OCI-LY1 (cell line): Measurements from ENCODE around the gene NDUFC1.
"Not testable (repeated sequence)": the region's sequence is repeated elsewhere in the genome, so short reads cannot be mapped to it uniquely, and the experiment has no call there.

Experiments used
- H2AFZ ChIP-seq: fragments of 200-600 bp; sonication (generic), shearing (Covaris generic); 2 replicates; pipeline ENCODE4 v1.6.0; 2014; ENCODE audit warnings: antibody characterized with exemption, mild to moderate bottlenecking, low read length
- H3F3A ChIP-seq: fragments of 200-600 bp; sonication (generic), shearing (Covaris generic); 2 replicates; pipeline ENCODE4 v1.6.0; 2014; ENCODE audit warnings: mild to moderate bottlenecking, antibody characterized with exemption, low read length, moderate library complexity; ENCODE audit not compliant: insufficient read depth
- H3K27ac ChIP-seq: fragments of 200-600 bp; sonication (generic); 2 replicates; pipeline ENCODE4 v1.5.1; 2014; ENCODE audit warnings: low read length, mixed run types, mild to moderate bottlenecking, low read depth; ENCODE audit not compliant: poor library complexity, severe bottlenecking
- H3K27me3 ChIP-seq: fragments of 200-600 bp; sonication (generic); 2 replicates; pipeline ENCODE4 v1.6.0; 2014; ENCODE audit warnings: antibody characterized with exemption, mild to moderate bottlenecking, low read length, moderate library complexity; ENCODE audit not compliant: insufficient read depth
- H3K36me3 ChIP-seq: fragments of 200-600 bp; sonication (generic); 2 replicates; pipeline ENCODE4 v1.6.1; 2014; ENCODE audit warnings: mild to moderate bottlenecking, antibody characterized with exemption, low read length, moderate library complexity, mixed read lengths; ENCODE audit not compliant: insufficient read depth
- H3K4me1 ChIP-seq: fragments of 200-600 bp; sonication (generic); 2 replicates; pipeline ENCODE4 v1.5.1; 2014; ENCODE audit warnings: mild to moderate bottlenecking, low read length, moderate library complexity; ENCODE audit not compliant: insufficient read depth, severe bottlenecking
- H3K4me2 ChIP-seq: fragments of 200-600 bp; sonication (generic), shearing (Covaris generic); 2 replicates; pipeline ENCODE4 v1.6.1; 2014; ENCODE audit warnings: low read length
- H3K4me3 ChIP-seq: fragments of 200-600 bp; sonication (generic); 2 replicates; pipeline ENCODE4 v1.5.1; 2014; ENCODE audit warnings: low read length, low read depth, mild to moderate bottlenecking, mixed read lengths; ENCODE audit not compliant: poor library complexity, severe bottlenecking
- H3K79me2 ChIP-seq: fragments of 200-600 bp; shearing (Covaris generic); 2 replicates; pipeline ENCODE4 v1.6.1; 2016; ENCODE audit warnings: mixed run types, low read length, mixed read lengths; ENCODE audit not compliant: insufficient read depth
- H3K9ac ChIP-seq: fragments of 200-600 bp; sonication (generic), shearing (Covaris generic); 2 replicates; pipeline ENCODE4 v1.6.1; 2014; ENCODE audit warnings: mild to moderate bottlenecking, low read length, mixed read lengths
- H3K9me2 ChIP-seq: fragments of 200-600 bp; sonication (generic), shearing (Covaris generic); 2 replicates; pipeline ENCODE4 v1.6.1; 2014; ENCODE audit warnings: low read depth, mild to moderate bottlenecking, low read length, mixed read lengths
- H3K9me3 ChIP-seq: fragments of 200-600 bp; shearing (Covaris generic); 2 replicates; pipeline ENCODE4 v1.6.1; 2014; ENCODE audit warnings: low read length, mixed read lengths
- H4K20me1 ChIP-seq: fragments of 200-600 bp; sonication (generic), shearing (Covaris generic); 2 replicates; pipeline ENCODE4 v1.6.0; 2016; ENCODE audit warnings: mild to moderate bottlenecking, low read length; ENCODE audit not compliant: insufficient read depth
- CTCF ChIP-seq: fragments of 200-600 bp; sonication (generic), shearing (Covaris generic); IDR thresholded peaks from 2 replicates; pipeline ENCODE4 v1.5.1; 2017; ENCODE audit warnings: mild to moderate bottlenecking, antibody characterized with exemption, low read length, moderate library complexity, mixed read lengths
- EZH2 ChIP-seq: fragments of 200-600 bp; sonication (generic), shearing (Covaris generic); IDR thresholded peaks from 2 replicates; pipeline ENCODE4 v1.8.0; 2017; ENCODE audit warnings: borderline replicate concordance, mixed run types, mild to moderate bottlenecking, antibody characterized with exemption, low read length, moderate library complexity, mixed read lengths

Gene NDUFC1

GRCh38 chr4:139256349-139256748, 45.9 kb downstream of the NDUFC1 start:
- Histone ChIP-seq H4K20me1 (no peaks in the 10 kb centered on the region), H3K4me3 (no peak overlapping the region), H3K9me3 (no peaks in the 10 kb centered on the region), H3K4me1 (peaks cover 8% of the 10 kb centered on the region), H3K9me2 (no peaks in the 10 kb centered on the region), H3K79me2 (no peaks in the 10 kb centered on the region), H3K27ac (no peak overlapping the region), H3F3A (no peaks in the 10 kb centered on the region), H3K9ac (no peak overlapping the region), H3K4me2 (no peak overlapping the region), H3K36me3 (no peaks in the 10 kb centered on the region), H3K27me3 (no peaks in the 10 kb centered on the region), H2AFZ (no peak overlapping the region)
- TF ChIP-seq EZH2 (no peak), CTCF (no peak)

- not testable (repeated sequence) for H3F3A ChIP-seq, H3K36me3 ChIP-seq, H4K20me1 ChIP-seq, H3K4me3 ChIP-seq, H3K9me3 ChIP-seq, H3K27me3 ChIP-seq, H3K27ac ChIP-seq, H3K4me2 ChIP-seq, H3K4me1 ChIP-seq, H3K9ac ChIP-seq, H2AFZ ChIP-seq, H3K9me2 ChIP-seq, H3K79me2 ChIP-seq
Observed at GRCh38 chr4:139255581-139255980, 46.7 kb downstream of the NDUFC1 start.

GRCh38 chr4:139253713-139254112, 48.6 kb downstream of the NDUFC1 start:
- H3K4me2 ChIP-seq = no peak overlapping the region
- H3K9me2 ChIP-seq = no peaks in the 10 kb centered on the region
- H4K20me1 ChIP-seq = no peaks in the 10 kb centered on the region
- no peak overlapping the region for H3K4me3 ChIP-seq
- no peaks in the 10 kb centered on the region for H3K79me2 ChIP-seq
- H3K4me1 ChIP-seq = peaks cover 8% of the 10 kb centered on the region
- H3K36me3 ChIP-seq = no peaks in the 10 kb centered on the region
- H2AFZ ChIP-seq = no peak overlapping the region
- H3K27ac ChIP-seq = no peak overlapping the region
- H3K9ac ChIP-seq = no peak overlapping the region
- H3F3A ChIP-seq = no peaks in the 10 kb centered on the region
- no peaks in the 10 kb centered on the region for H3K27me3 ChIP-seq
- no peaks in the 10 kb centered on the region for H3K9me3 ChIP-seq
- TF ChIP-seq CTCF (no peak), EZH2 (no peak)

- Histone ChIP-seq H3K9me2 (no peaks in the 10 kb centered on the region), H3K27me3 (no peaks in the 10 kb centered on the region), H3K4me2 (no peak overlapping the region), H3K27ac (no peak overlapping the region), H3K79me2 (no peaks in the 10 kb centered on the region), H3F3A (no peaks in the 10 kb centered on the region), H3K4me3 (no peak overlapping the region), H3K4me1 (peaks cover 8% of the 10 kb centered on the region), H2AFZ (no peak overlapping the region), H4K20me1 (no peaks in the 10 kb centered on the region), H3K9me3 (no peaks in the 10 kb centered on the region), H3K36me3 (no peaks in the 10 kb centered on the region), H3K9ac (no peak overlapping the region)
- TF ChIP-seq EZH2 = no peak
Observed at GRCh38 chr4:139253046-139253445, 49.2 kb downstream of the NDUFC1 start.
